Measurements from ENCODE around the gene TAGAP.

Gene TAGAP

GRCh38 chr6:159065759-159066329, 21.1 kb upstream of the TAGAP start:
- Histone ChIP-seq H3K27me3 (ENCODE audit: control insufficient read depth, insufficient read depth, low read length) (no peaks in the 10 kb centered on the region), H3K4me1 (ENCODE audit: control insufficient read depth, insufficient read depth, low read length) (no peaks in the 10 kb centered on the region), H3K36me3 (ENCODE audit: control insufficient read depth, insufficient read depth, low read length) (no peaks in the 10 kb centered on the region), H3K27ac (ENCODE audit: low read depth, low read length) (no peak overlapping the region), H3K9ac (ENCODE audit: low read length) (no peak overlapping the region), H3K4me3 (ENCODE audit: low read length) (no peak overlapping the region)

DNA sequence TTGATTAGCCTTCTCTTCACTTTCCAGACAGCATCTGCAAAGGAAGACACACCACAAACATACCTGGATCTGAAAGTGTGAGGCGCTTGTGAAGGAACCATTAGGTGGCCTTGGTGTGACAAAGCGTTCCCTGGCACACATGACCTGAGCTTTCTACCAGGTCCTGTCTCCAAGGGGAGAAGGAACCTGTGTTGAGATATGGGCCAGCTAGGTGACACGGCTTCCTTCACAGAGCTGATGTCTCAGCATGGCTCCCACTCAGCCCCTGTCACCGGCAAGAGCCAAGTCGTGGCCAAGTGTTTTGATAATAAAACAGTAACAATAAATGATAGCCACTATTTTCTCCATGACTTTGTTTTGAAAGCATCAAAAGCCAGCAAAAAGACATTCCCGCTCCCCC, 20.3 kb upstream of the TAGAP start:
- no peak overlapping the region for H3K4me3 ChIP-seq (ENCODE audit: low read length)
- no peak overlapping the region for H3K9ac ChIP-seq (ENCODE audit: low read length)
- no peaks in the 10 kb centered on the region for H3K36me3 ChIP-seq (ENCODE audit: control insufficient read depth, insufficient read depth, low read length)
- H3K4me1 ChIP-seq (ENCODE audit: control insufficient read depth, insufficient read depth, low read length): no peaks in the 10 kb centered on the region
- no peak overlapping the region for H3K27ac ChIP-seq (ENCODE audit: low read depth, low read length)
- H3K27me3 ChIP-seq (ENCODE audit: control insufficient read depth, insufficient read depth, low read length): no peaks in the 10 kb centered on the region

- Histone ChIP-seq H3K36me3 (ENCODE audit: control insufficient read depth, insufficient read depth, low read length) (no peaks in the 10 kb centered on the region), H3K4me3 (ENCODE audit: low read length) (no peak overlapping the region), H3K27ac (ENCODE audit: low read depth, low read length) (no peak overlapping the region), H3K4me1 (ENCODE audit: control insufficient read depth, insufficient read depth, low read length) (no peaks in the 10 kb centered on the region), H3K9ac (ENCODE audit: low read length) (no peak overlapping the region), H3K27me3 (ENCODE audit: control insufficient read depth, insufficient read depth, low read length) (no peaks in the 10 kb centered on the region)
Observed at GRCh38 chr6:159064477-159064876, 19.7 kb upstream of the TAGAP start.

GRCh38 chr6:159063549-159063948, 18.8 kb upstream of the TAGAP start:
- no peaks in the 10 kb centered on the region for H3K36me3 ChIP-seq (ENCODE audit: control insufficient read depth, insufficient read depth, low read length)
- H3K9ac ChIP-seq (ENCODE audit: low read length): no peak overlapping the region
- H3K4me1 ChIP-seq (ENCODE audit: control insufficient read depth, insufficient read depth, low read length): no peaks in the 10 kb centered on the region
- no peak overlapping the region for H3K4me3 ChIP-seq (ENCODE audit: low read length)
- H3K27me3 ChIP-seq (ENCODE audit: control insufficient read depth, insufficient read depth, low read length): no peaks in the 10 kb centered on the region
- no peak overlapping the region for H3K27ac ChIP-seq (ENCODE audit: low read depth, low read length)

DNA sequence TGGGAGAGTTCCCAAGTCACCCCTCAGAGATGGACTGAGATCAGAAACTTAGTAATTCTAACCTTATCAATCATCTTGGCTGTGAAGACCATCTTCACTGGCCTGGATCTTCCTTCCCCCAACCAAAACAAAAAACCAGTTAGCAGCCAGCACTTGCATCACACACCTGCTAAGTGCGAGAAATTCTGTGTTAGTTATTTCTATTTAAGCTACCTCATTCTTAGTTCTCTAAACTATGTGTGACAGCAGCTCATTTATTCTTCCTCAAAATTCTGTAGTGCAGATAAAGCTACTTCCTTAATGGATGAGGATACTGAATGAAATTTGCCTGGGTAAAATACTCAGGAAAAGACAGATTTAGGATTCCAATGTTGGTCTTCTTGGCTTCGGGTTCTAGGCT, 18.2 kb upstream of the TAGAP start:
- no peak overlapping the region for H3K4me3 ChIP-seq (ENCODE audit: low read length)
- no peaks in the 10 kb centered on the region for H3K27me3 ChIP-seq (ENCODE audit: control insufficient read depth, insufficient read depth, low read length)
- H3K4me1 ChIP-seq (ENCODE audit: control insufficient read depth, insufficient read depth, low read length): no peaks in the 10 kb centered on the region
- no peak overlapping the region for H3K27ac ChIP-seq (ENCODE audit: low read depth, low read length)
- H3K36me3 ChIP-seq (ENCODE audit: control insufficient read depth, insufficient read depth, low read length): no peaks in the 10 kb centered on the region
- no peak overlapping the region for H3K9ac ChIP-seq (ENCODE audit: low read length)

DNA sequence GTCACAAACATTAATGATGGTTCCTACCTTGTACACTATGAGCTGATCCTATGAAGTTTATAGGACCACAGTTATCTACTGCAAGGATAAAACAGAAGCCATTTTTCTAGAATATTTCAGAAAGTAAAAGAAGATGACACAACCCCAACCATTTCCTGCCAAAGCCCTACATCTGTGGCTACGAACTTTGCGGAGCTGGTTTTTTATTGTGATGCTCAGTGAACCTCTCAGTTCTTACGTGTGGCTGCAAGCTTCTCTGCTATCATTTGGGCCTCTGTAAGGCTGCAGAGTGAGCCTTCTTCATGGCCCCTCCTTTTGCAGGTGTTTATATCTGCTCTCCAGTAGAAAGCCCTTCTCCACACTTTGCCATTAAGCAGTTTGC, 17.8 kb upstream of the TAGAP start:
- no peaks in the 10 kb centered on the region for H3K36me3 ChIP-seq (ENCODE audit: control insufficient read depth, insufficient read depth, low read length)
- H3K4me1 ChIP-seq (ENCODE audit: control insufficient read depth, insufficient read depth, low read length): no peaks in the 10 kb centered on the region
- no peak overlapping the region for H3K4me3 ChIP-seq (ENCODE audit: low read length)
- no peaks in the 10 kb centered on the region for H3K27me3 ChIP-seq (ENCODE audit: control insufficient read depth, insufficient read depth, low read length)
- H3K9ac ChIP-seq (ENCODE audit: low read length): no peak overlapping the region
- H3K27ac ChIP-seq (ENCODE audit: low read depth, low read length): no peak overlapping the region

- Histone ChIP-seq H3K4me3 (ENCODE audit: low read length) (no peak overlapping the region), H3K4me1 (ENCODE audit: control insufficient read depth, insufficient read depth, low read length) (no peaks in the 10 kb centered on the region), H3K9ac (ENCODE audit: low read length) (no peak overlapping the region), H3K36me3 (ENCODE audit: control insufficient read depth, insufficient read depth, low read length) (no peaks in the 10 kb centered on the region), H3K27ac (ENCODE audit: low read depth, low read length) (no peak overlapping the region), H3K27me3 (ENCODE audit: control insufficient read depth, insufficient read depth, low read length) (no peaks in the 10 kb centered on the region)
Observed at GRCh38 chr6:159061805-159062563, 17.2 kb upstream of the TAGAP start.

GRCh38 chr6:159061146-159061545, 16.4 kb upstream of the TAGAP start:
- H3K27ac ChIP-seq (ENCODE audit: low read depth, low read length): no peak overlapping the region
- H3K36me3 ChIP-seq (ENCODE audit: control insufficient read depth, insufficient read depth, low read length): no peaks in the 10 kb centered on the region
- no peak overlapping the region for H3K9ac ChIP-seq (ENCODE audit: low read length)
- no peaks in the 10 kb centered on the region for H3K27me3 ChIP-seq (ENCODE audit: control insufficient read depth, insufficient read depth, low read length)
- H3K4me1 ChIP-seq (ENCODE audit: control insufficient read depth, insufficient read depth, low read length): no peaks in the 10 kb centered on the region
- H3K4me3 ChIP-seq (ENCODE audit: low read length): no peak overlapping the region

- no peak overlapping the region for H3K27ac ChIP-seq (ENCODE audit: low read depth, low read length)
- no peak overlapping the region for H3K9ac ChIP-seq (ENCODE audit: low read length)
- no peaks in the 10 kb centered on the region for H3K36me3 ChIP-seq (ENCODE audit: control insufficient read depth, insufficient read depth, low read length)
- no peak overlapping the region for H3K4me3 ChIP-seq (ENCODE audit: low read length)
- H3K27me3 ChIP-seq (ENCODE audit: control insufficient read depth, insufficient read depth, low read length): no peaks in the 10 kb centered on the region
- H3K4me1 ChIP-seq (ENCODE audit: control insufficient read depth, insufficient read depth, low read length): no peaks in the 10 kb centered on the region
Observed at GRCh38 chr6:159059885-159060506, 15.2 kb upstream of the TAGAP start.

- no peaks in the 10 kb centered on the region for H3K4me1 ChIP-seq (ENCODE audit: control insufficient read depth, insufficient read depth, low read length)
- H3K36me3 ChIP-seq (ENCODE audit: control insufficient read depth, insufficient read depth, low read length): no peaks in the 10 kb centered on the region
- no peak overlapping the region for H3K27ac ChIP-seq (ENCODE audit: low read depth, low read length)
- no peak overlapping the region for H3K4me3 ChIP-seq (ENCODE audit: low read length)
- H3K9ac ChIP-seq (ENCODE audit: low read length): no peak overlapping the region
- H3K27me3 ChIP-seq (ENCODE audit: control insufficient read depth, insufficient read depth, low read length): no peaks in the 10 kb centered on the region
Observed at GRCh38 chr6:159059141-159059540, 14.3 kb upstream of the TAGAP start.

DNA sequence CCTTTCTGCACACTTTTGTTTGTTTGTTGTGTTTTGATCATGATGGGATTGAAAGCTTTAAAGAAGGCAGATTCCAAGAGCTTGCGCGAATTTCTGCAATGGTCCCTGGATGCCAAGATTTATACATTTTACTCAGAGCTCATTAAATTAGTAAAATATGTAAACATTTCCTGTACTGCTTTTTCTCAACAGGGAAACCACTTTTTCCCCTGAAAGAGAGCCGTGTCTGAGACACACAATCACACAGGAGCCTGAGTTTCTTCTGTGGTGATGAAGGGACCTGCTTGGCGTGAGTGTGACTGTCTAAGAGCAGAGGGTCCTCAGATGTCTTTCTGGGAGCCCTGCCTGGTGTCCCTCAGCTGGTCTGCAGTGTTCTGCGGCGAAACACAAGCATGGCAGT, 12.1 kb upstream of the TAGAP start:
- Histone ChIP-seq H3K27me3 (ENCODE audit: control insufficient read depth, insufficient read depth, low read length) (no peaks in the 10 kb centered on the region), H3K4me1 (ENCODE audit: control insufficient read depth, insufficient read depth, low read length) (no peaks in the 10 kb centered on the region), H3K4me3 (ENCODE audit: low read length) (no peak overlapping the region), H3K36me3 (ENCODE audit: control insufficient read depth, insufficient read depth, low read length) (no peaks in the 10 kb centered on the region), H3K27ac (ENCODE audit: low read depth, low read length) (no peak overlapping the region), H3K9ac (ENCODE audit: low read length) (no peak overlapping the region)

DNA sequence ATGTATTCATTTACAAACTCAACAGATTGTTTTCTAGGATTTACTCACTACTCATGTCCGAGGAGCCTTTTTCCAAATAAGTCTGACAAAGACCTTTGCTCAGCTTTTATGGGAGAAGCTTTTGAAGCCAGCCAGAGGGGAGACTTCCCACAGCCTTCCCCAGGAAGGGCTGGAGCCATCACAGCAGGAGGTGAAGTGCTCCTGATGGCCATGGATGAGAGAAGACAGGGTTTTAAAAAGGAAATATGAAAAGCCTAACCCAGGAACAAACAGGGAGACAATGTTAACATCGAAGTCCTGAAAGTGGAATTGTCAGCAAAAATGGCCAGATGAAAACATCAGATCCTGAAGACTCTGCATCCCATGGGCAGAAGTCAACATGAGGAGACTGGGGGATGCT, 11.6 kb upstream of the TAGAP start:
- Histone ChIP-seq H3K4me3 (ENCODE audit: low read length) (no peak overlapping the region), H3K4me1 (ENCODE audit: control insufficient read depth, insufficient read depth, low read length) (no peaks in the 10 kb centered on the region), H3K36me3 (ENCODE audit: control insufficient read depth, insufficient read depth, low read length) (no peaks in the 10 kb centered on the region), H3K9ac (ENCODE audit: low read length) (no peak overlapping the region), H3K27ac (ENCODE audit: low read depth, low read length) (no peak overlapping the region), H3K27me3 (ENCODE audit: control insufficient read depth, insufficient read depth, low read length) (no peaks in the 10 kb centered on the region)

- no peak overlapping the region for H3K27ac ChIP-seq (ENCODE audit: low read depth, low read length)
- no peak overlapping the region for H3K9ac ChIP-seq (ENCODE audit: low read length)
- H3K27me3 ChIP-seq (ENCODE audit: control insufficient read depth, insufficient read depth, low read length): no peaks in the 10 kb centered on the region
- no peaks in the 10 kb centered on the region for H3K36me3 ChIP-seq (ENCODE audit: control insufficient read depth, insufficient read depth, low read length)
- H3K4me1 ChIP-seq (ENCODE audit: control insufficient read depth, insufficient read depth, low read length): no peaks in the 10 kb centered on the region
- no peak overlapping the region for H3K4me3 ChIP-seq (ENCODE audit: low read length)
Observed at GRCh38 chr6:159056003-159056402, 11.2 kb upstream of the TAGAP start.

Data from rectal smooth muscle tissue (tissue), 1 donor.